NCI-H2081 treated with DMSO at 0.1 percent for 48 hours (cell line): ENCODE measurements around the gene KATNB1.

Experiments
- DNase-seq: peaks from one replicate; lab custom pipeline; 2025; lab: John Stamatoyannopoulos, UW

Gene KATNB1

GRCh38 chr16:57735755-57736418 is at the start of gene KATNB1:
Gene KATNB1, plus strand, starts transcription at chr16:57735770. Its CDS starts 1,474 bp downstream, at chr16:57737244.
- DNase-seq = no peak

DNA sequence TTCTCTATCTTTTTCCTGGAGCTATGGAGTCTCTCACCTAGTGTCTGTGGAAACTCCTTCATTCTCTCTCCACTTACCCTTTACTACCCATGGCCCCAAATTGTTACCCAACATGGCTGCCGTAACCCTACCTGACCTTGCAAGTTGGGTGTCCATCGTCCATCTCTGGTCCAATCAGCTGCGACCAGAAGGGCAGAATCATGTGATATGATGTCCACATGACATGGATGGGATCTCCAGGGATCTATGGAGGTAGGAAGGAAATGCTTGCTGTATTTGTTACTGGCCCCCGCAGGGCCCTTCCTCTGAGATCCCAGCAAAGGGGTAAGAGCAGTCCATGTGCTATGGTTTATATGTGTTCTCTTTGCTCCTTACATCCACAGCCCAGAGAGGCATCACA is 49.0 kb upstream of the KATNB1 start:
- no peak for DNase-seq

GRCh38 chr16:57687363-57687929 is 48.1 kb upstream of the KATNB1 start:
- DNase-seq = no peak

- no peak for DNase-seq
Observed at GRCh38 chr16:57688487-57688986, 47.0 kb upstream of the KATNB1 start.

GRCh38 chr16:57688987-57689761 is 46.4 kb upstream of the KATNB1 start:
- no peak for DNase-seq

DNA sequence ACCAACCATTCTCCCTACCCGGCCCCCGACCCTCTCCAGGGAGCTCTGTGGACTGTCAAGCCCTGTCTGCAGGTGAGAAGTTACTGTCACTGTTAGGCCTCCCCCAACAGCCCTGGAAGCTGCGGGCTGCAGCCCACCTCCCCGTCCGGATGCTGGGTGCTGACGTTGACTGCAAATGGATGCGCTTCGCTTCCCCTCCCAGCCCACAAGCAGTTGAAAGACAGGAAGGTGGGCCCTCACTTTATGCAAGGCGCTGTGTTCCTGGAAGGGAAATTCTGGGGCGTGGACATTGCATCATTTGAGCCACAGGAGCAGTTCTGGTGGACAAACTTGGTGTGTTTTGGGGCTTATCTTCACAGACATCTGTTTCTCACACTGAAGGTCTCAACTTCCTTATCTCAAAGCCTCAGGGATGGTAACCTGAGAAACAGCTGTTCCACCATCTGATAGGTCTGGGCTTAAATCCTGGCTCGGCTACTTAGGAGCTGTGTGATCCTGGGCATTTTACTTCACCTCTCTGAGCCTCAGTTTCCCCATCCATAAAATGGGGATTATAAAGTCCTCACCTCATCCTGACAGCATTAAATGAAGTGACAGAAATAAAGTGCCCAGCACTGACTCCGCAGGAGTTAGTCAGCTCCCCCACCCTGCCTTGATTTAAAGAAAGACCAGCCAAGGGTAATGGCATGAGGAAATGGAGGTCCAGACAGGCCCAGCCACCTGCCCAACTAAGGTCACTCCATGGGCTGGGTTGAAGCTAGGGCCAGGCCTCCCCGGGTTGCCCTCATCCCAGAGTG is 45.6 kb upstream of the KATNB1 start:
- DNase-seq = no peak

DNA sequence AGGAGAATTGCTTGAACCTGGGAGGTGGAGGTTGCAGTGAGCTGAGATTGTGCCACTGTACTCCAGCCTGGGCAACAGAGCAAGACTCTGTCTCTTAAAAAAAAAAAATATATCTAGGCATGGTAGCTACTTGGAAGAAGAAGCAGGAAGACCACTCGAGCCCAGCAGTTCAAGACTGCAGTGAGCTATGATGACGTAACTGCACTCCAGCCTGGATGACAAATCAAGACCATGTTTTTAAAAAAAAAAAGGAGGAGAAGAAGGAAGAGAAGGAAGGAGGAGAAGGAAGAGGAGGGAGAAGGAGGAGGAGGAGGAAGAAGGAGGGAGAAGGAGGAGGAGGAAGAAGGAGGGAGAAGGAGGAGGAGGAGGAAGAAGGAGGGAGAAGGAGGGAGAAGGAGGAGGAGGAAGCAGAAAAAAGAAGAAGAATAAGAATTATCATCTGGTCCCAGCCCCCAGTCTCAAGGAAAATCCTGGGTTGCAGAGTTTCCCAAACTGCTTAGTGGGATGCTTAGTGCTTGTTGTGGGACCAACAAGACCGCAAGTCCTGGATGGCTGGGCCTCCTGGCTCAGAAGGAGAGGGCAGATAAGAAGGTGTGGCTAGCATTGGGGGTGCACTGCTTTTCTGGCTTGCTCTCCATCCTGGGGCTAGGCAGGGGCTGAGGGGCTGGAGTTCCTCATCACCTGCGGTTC is 44.6 kb upstream of the KATNB1 start:
- no peak for DNase-seq

DNA sequence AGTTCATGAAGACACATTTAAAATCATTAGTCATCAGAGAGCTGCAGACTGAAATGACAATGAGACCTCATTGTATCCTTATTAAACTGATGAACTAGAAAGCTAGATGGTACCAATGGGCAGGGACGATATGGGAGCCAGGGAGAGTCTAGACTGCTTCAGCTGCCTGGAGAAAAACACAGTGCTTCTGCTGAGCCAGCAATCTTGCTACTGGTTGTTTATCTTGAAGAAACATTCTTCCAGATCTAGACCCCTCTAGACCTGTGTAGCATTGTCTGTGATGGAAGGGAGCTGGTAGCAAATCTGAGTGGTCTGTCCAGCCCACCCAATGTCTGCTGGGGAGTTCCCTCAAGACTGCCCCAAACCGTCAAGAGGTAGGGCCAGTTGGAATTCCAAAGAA is 42.9 kb upstream of the KATNB1 start:
- no peak for DNase-seq

DNA sequence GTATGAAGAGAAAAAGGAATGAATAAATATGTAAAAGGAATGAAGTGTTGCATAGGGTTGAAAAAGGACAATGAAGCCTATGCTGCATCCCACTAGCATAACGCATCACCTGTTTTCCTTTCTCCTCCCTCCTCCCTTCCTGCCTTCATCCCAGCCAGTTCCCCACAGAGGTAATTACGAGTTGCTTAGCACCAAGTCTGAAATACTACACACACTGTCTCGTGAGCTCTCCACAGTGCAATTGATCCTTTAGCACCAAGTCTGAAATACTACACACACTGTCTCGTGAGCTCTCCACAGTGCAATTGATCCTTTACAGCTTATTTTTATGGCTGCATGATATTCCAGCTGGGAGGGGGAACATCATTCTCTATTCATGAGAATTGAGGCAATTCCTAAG is 42.0 kb upstream of the KATNB1 start:
- peak; percentile 39 for DNase-seq

DNA sequence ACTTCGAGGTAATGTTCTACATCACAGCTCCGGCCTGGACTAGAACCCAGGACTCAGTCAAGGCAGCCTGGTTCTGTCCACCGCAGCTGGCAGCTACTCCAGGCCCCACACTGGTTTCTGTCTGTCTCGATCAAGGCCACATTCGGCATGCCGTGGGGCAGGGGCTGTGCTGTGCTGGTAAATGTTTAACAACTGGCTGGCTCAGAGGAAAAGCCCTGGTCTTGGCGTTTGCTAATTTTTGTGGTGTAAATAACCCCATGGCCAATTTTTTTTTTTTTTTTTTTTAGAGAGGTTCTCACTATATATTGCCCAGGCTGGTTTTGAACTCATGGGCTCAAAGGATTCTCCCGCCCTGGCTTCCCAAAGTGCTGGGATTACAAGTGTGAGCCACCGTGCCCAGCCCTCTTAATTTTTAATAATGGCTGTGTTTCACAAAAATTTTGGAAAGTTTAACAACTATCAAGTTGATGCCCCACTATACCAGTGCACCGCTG is 41.3 kb upstream of the KATNB1 start:
- no peak for DNase-seq

DNA sequence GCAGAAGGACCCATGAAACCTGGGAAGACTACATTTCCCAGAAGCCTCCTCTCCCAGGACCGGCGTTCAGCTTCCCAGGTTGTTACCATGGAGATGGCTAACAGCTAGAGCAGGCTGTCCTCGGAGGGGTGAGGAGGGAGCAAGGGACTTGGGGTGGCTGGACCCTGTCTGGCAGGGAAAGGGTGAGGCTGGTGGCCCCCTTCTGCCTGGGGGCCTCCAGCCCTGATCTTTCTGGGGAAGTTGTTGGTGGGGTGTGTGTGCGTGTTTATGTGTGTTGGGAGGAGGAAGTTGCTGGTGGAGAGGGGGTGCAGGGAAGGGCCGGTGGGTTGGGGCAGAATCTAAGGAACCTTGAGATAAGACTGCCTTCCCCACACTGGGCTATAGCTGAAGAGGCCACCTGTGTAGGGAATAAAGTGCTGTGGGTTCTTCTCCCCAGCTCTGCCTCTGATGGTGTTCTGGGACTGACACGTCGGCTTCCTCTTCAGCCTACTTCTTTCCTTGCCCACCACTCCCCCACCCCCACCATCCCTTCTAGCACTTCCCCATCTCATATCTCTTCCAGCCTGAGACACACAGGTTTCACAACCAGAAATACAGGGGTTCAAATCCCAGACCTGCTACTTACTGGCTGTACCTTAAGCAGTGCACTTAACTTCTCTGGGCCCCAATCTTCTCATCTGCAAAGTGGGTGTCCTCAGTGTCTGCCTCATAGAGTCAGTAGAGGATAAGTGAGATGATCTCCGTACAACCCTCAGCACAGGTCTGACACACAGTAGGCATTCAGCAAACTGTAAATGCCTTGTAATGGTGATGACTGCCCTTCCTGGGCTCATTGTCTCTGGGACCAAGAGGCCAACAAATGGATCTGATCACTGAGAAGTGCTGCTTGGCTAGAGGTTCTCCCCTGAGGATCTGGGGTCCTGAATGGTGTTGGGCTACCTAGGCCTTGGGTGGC is 40.6 kb upstream of the KATNB1 start, which contains the start of gene DRC7:
Gene DRC7, plus strand, starts transcription at position 82 of the 955 bp plus-strand sequence. CDS start 3,144 bp downstream, outside the sequence.
- DNase-seq = no peak

GRCh38 chr16:57695680-57696069 is 39.9 kb upstream of the KATNB1 start:
- no peak for DNase-seq

- DNase-seq = no peak
Observed at GRCh38 chr16:57696240-57696639, 39.3 kb upstream of the KATNB1 start.

GRCh38 chr16:57697896-57698537 is 37.6 kb upstream of the KATNB1 start:
- no peak for DNase-seq

DNA sequence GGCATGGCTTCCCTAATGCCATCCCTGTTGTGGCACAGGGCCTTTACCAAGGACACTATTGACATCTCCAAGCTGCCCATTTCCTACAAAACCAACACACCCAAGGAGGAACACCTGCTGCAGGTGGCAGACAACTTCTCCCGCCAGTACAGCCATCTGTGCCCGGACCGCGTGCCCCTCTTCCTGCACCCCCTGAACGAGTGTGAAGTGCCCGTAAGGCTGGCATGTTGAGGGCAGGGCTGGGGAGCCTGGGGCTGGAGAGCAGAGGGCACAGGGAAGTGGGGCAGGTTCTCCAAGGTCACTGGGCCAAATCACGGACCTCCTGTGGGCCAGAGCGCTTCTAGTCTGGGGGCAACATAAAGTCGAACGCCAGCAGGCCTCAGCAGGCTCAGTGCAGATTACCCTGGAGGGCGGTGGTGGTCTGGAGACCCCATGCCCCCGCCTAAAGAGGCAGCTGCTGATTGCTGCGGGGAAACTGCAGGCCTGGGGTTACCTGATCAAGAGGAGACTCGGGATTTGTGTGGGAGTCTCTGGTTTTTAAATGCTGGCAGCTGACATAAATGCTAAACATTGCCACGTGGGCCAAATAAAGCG is 36.7 kb upstream of the KATNB1 start:
- DNase-seq = no peak

DNA sequence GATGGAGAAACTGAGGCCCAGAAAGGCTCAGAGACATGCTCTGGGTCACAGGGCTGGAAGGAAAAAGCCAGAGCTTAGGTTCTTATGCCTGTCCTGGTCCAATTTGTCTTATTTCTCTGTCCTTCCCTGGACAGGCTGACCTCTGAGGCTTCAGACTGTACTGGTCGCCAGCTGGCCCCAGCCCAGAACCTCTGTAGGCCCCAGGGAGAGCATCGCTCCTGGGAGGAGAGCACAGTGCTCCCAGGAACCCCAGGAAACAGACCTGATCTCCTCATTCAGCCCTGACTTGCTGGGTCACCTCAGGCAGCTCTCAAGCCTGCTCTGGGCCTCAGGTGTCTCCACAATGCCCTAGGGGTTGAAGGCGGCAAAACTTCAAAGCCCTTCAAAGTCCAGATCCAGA is 36.1 kb upstream of the KATNB1 start:
- no peak for DNase-seq

DNA sequence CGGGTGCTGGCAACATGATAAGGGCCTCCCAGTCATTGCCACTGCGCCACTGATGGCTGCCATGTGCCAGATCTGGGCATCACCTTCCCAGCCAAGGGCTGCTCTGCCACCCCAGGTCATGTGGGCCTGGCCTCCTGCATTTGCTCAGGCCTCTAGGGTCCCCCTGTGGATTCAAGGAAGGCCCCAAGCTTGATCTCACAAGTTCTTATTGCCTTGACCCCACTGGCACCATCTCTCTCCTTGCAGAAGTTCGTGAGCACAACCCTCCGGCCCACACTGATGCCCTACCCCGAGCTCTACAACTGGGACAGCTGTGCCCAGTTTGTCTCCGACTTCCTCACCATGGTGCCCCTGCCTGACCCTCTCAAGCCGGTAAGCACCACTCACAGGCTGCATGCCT is 35.7 kb upstream of the KATNB1 start:
- no peak for DNase-seq

DNA sequence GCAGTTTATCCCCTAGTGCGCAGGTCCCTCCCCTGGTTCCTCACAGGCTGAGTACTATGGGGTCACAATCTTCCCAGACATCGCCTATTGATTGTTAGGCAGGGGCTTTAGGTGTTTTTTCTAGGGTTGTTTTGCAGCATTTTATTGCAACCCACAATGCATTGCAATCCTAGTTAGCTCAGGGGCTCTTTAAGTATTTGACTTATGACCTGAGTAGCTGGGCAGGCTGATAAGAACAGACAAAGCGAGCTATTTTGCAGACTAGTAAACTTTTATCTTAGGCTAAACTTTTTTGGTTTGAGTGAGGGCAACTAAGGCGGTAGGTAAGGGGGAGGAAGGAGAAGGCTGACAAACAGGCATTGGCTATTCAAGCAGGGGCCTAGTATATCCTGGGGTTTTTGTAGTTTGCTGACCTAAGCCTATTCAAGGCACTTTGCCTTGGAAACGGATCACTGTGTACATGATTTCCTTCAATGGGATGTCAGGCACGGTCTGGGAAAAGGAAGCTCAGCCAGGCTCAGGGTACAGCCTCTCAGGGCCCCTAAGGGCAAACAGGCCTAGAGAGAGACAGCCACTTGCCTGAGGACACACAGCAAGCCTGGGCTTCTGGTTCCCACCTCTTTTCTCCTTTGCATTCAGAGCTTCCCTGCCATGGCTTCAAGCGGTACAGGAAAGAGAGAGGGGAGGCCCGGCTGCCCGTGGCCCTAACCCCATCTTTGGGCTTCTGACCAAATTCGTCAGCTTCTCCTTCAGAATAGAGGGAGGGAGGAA is 34.6 kb upstream of the KATNB1 start:
- DNase-seq = no peak
